ENCODE measurements around the gene SHMT2. TPM values are rescaled to one million over a fixed set of nuclear protein-coding genes. Genes with fewer than 3 reads are reported as not detected.

The SHMT2 gene
- 10 to 100 TPM; 24.4 to 47.6 (median 27.1) TPM for total RNA-seq
- 10 to 100 TPM; 14.3 to 49.8 TPM for polyA plus RNA-seq
- long read RNA-seq, donor 1, transcript SHMT2-201 (12 exons, 2,537 nt) = major isoform, 28 of 36 reads
- long read RNA-seq, donor 1, partial matches to known transcripts = 7 of 36 reads
- long read RNA-seq, donor 1, other reads (novel, unspliced or antisense) = 1 of 36 reads
- long read RNA-seq, donor 2, transcript SHMT2-201 (12 exons, 2,537 nt) = major isoform, 27 of 35 reads
- long read RNA-seq, donor 2, partial matches to known transcripts = 5 of 35 reads
- long read RNA-seq, donor 2, other reads (novel, unspliced or antisense) = 3 of 35 reads
- long read RNA-seq, donor 3, transcript SHMT2-201 (12 exons, 2,537 nt) = major isoform, 105 of 160 reads
- long read RNA-seq, donor 3, partial matches to known transcripts = 41 of 160 reads
- long read RNA-seq, donor 3, other reads (novel, unspliced or antisense) = 12 of 160 reads

GRCh38 chr12:57229634-57230380 is at the start of gene SHMT2:
Gene SHMT2 (plus strand): TSS chr12:57229711. CDS start chr12:57229779, 68 bp downstream.
- H3K4me1 ChIP-seq = peaks cover 3 to 76% (median 36%) of the 10 kb centered on the region in 9 donors
- ATAC-seq (peak; percentile 62 to 92 (median 82)), DNase-seq (peak; percentile 92 to 95)
- H3K27me3 ChIP-seq = peaks cover 11 to 32% (median 29%) of the 10 kb centered on the region in 7 donors
- TF ChIP-seq CTCF (IDR thresholded peaks at IDR 0.05) = no peak
- H3K36me3 ChIP-seq = peaks cover 0 to 37% (median 24%) of the 10 kb centered on the region in 9 donors
- H3K27ac ChIP-seq = peak within 1 kb of the TSS in 9 of 10 donors; percentile 72 to 90 (median 81)
- peak within 1 kb of the TSS; percentile 59 to 78 (median 68) for H3K4me3 ChIP-seq
- intact Hi-C loops (cut with DNase I) = no loop called here
- no peaks in the 10 kb centered on the region for H3K9me3 ChIP-seq
- 0 to 1% methylated on average over 42 of the region's 42 CpGs for WGBS, 2 donors

- Histone ChIP-seq H3K27ac (no peak overlapping the region), H3K4me3 (no peak overlapping the region), H3K9me3 (no peaks in the 10 kb centered on the region), H3K36me3 (peaks cover 2 to 100% (median 42%) of the 10 kb centered on the region in 9 donors), H3K4me1 (peaks cover 0 to 7% (median 3%) of the 10 kb centered on the region in 9 donors), H3K27me3 (no peaks in the 10 kb centered on the region)
- no peak for TF ChIP-seq CTCF (IDR thresholded peaks at IDR 0.05)
- intact Hi-C loops (cut with DNase I) = loop anchor here in 6 of 10 donors (5.0 to 10.0 kb wide), 3 partner anchors 108 to 116 kb away; no protein-coding TSS in a partner anchor
- 91 to 93% methylated on average over 20 of the region's 20 CpGs for WGBS, 2 donors
- ATAC-seq (no peak), DNase-seq (no peak)
Measured at GRCh38 chr12:57180321-57180989, 49.1 kb upstream of the SHMT2 start.

GRCh38 chr12:57181072-57181471 is 48.4 kb upstream of the SHMT2 start:
- ATAC-seq (no peak), DNase-seq (no peak)
- no peak for TF ChIP-seq CTCF (IDR thresholded peaks at IDR 0.05)
- Histone ChIP-seq H3K4me3 (no peak overlapping the region), H3K4me1 (peaks cover 0 to 4% (median 0%) of the 10 kb centered on the region in 9 donors), H3K27ac (no peak overlapping the region), H3K27me3 (no peaks in the 10 kb centered on the region), H3K9me3 (no peaks in the 10 kb centered on the region), H3K36me3 (peaks cover 5 to 100% (median 48%) of the 10 kb centered on the region in 9 donors)
- intact Hi-C loops (cut with DNase I) = loop anchor here in 6 of 10 donors (5.0 to 10.0 kb wide), 3 partner anchors 109 to 116 kb away; no protein-coding TSS in a partner anchor
- WGBS, 2 donors = 69 to 76% methylated on average over 9 of the region's 9 CpGs

Measured in heart right ventricle (tissue), 16 donors.